ENCODE data around the gene ZDHHC14. TPM values are rescaled to one million over a fixed set of nuclear protein-coding genes. Genes with fewer than 3 reads are reported as not detected.
"Not testable (repeated sequence)": the region's sequence is repeated elsewhere in the genome, so short reads cannot be mapped to it uniquely, and the experiment has no call there.

ZDHHC14 gene
- total RNA-seq, 3 donors from 2014 or later = 4.8 to 9.8 (median 8.5) TPM

GRCh38 chr6:157461000-157461915 is 80.3 kb downstream of the ZDHHC14 start:
- H3K27me3 ChIP-seq = no peaks in the 10 kb centered on the region
- no peaks in the 10 kb centered on the region for H3K4me1 ChIP-seq
- H3K4me3 ChIP-seq = no peak overlapping the region
- no peak overlapping the region for H3K27ac ChIP-seq
- intact Hi-C loops (cut with DNase I; ENCODE audit: low total_unique reads) = no loop called here
- H3K36me3 ChIP-seq = no peaks in the 10 kb centered on the region
- H3K9me3 ChIP-seq = no peaks in the 10 kb centered on the region
- TF ChIP-seq POLR2A (IDR thresholded peaks at IDR 0.05) = no peak
- TF ChIP-seq POLR2AphosphoS5 (IDR thresholded peaks at IDR 0.05) = no peak
- no peak for DNase-seq (ENCODE audit: low spot score in 2 of 2)

- Histone ChIP-seq H3K4me3 (no peak overlapping the region), H3K36me3 (no peaks in the 10 kb centered on the region), H3K9me3 (no peaks in the 10 kb centered on the region), H3K4me1 (no peaks in the 10 kb centered on the region), H3K27me3 (no peaks in the 10 kb centered on the region), H3K27ac (no peak overlapping the region)
- no peak for DNase-seq (ENCODE audit: low spot score in 2 of 2)
- intact Hi-C loops (cut with DNase I; ENCODE audit: low total_unique reads) = no loop called here
- TF ChIP-seq POLR2AphosphoS5 (IDR thresholded peaks at IDR 0.05) (no peak), POLR2A (IDR thresholded peaks at IDR 0.05) (no peak)
Measured at GRCh38 chr6:157462956-157463742, 82.2 kb downstream of the ZDHHC14 start.

DNA sequence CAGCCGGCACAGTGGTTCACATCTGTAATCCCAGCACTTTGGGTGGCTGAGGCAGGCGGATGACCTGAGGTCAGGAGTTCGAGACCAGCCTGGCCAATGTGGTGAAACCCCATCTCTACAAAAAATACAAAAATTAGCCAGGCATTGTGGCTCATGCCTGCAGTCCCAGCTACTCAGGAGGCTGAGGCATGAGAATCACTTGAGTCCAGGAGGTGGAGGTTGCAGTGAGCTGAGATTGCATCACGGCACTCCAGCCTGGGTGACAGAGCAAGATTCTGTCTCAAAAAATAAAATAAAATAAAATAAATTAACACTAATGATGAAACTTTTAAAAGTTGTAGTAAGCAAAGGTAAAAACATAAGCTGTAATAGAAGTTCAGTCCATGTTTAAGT is 82.7 kb downstream of the ZDHHC14 start:
- DNase-seq (ENCODE audit: low spot score in 2 of 2); H3K27ac ChIP-seq; intact Hi-C loops (cut with DNase I; ENCODE audit: low total_unique reads): not testable (repeated sequence)

DNA sequence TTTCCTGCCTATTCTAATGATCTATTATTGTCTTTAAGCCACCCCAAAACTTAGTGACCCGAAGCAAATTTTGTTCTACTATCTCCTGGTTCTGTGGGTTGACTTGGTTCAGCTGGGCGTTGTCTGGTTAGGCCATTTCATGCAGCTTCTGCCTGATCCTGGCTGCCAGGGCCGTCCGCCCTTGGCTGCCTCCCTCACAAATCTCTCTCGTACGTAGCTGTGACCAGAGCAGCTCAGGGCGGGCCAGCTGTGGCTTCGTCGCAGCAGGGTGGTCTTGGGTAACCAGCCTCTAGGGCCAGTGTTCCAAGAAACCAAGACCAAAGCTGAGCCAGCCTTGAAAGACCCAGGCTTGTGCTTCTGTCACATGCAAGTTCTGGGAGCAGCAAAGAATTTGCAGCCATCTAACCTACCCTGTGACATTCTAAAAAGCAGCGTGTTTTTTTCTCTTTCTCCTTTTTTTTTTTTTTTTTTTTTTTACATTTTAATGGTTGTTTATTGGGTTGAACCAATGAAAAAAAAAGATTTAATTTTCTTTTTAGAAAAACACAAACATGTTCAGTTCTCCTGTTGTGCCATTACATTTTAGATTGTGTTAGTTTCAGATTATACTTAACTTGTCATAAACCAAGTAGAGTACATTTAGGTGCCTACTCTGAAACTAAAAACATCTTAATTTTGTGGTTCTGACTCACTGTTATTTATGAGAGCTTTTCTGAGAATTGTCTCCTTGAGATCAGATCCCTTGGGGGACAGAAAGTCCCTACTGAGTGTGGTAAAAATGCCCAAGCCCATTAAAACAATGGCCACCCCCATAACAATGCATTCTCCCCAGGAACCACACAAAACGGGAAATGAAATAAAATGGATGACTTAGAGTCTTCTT is 83.9 kb downstream of the ZDHHC14 start:
- no peaks in the 10 kb centered on the region for H3K9me3 ChIP-seq
- H3K36me3 ChIP-seq = no peaks in the 10 kb centered on the region
- no peak for DNase-seq (ENCODE audit: low spot score in 2 of 2)
- no peaks in the 10 kb centered on the region for H3K4me1 ChIP-seq
- no peaks in the 10 kb centered on the region for H3K27me3 ChIP-seq
- intact Hi-C loops (cut with DNase I; ENCODE audit: low total_unique reads) = no loop called here
- TF ChIP-seq CTCF (IDR thresholded peaks at IDR 0.05) (no peak), POLR2A (IDR thresholded peaks at IDR 0.05) (no peak), POLR2AphosphoS5 (IDR thresholded peaks at IDR 0.05) (no peak)
- no peak overlapping the region for H3K4me3 ChIP-seq
- no peak overlapping the region for H3K27ac ChIP-seq

More for the DNA sequence above, 82.7 kb downstream of the ZDHHC14 start:
- H3K4me1 ChIP-seq, H3K4me3 ChIP-seq, H3K9me3 ChIP-seq, H3K36me3 ChIP-seq, H3K27me3 ChIP-seq: not testable (repeated sequence)

GRCh38 chr6:157466342-157466648 is 85.3 kb downstream of the ZDHHC14 start:
- Histone ChIP-seq H3K27me3 (no peaks in the 10 kb centered on the region), H3K4me1 (no peaks in the 10 kb centered on the region), H3K9me3 (no peaks in the 10 kb centered on the region), H3K27ac (no peak overlapping the region), H3K36me3 (no peaks in the 10 kb centered on the region), H3K4me3 (no peak overlapping the region)
- no peak for TF ChIP-seq POLR2AphosphoS5 (IDR thresholded peaks at IDR 0.05)
- no peak for TF ChIP-seq POLR2A (IDR thresholded peaks at IDR 0.05)
- TF ChIP-seq CTCF (IDR thresholded peaks at IDR 0.05) = no peak
- no peak for DNase-seq (ENCODE audit: low spot score in 2 of 2)
- intact Hi-C loops (cut with DNase I; ENCODE audit: low total_unique reads) = no loop called here

DNA sequence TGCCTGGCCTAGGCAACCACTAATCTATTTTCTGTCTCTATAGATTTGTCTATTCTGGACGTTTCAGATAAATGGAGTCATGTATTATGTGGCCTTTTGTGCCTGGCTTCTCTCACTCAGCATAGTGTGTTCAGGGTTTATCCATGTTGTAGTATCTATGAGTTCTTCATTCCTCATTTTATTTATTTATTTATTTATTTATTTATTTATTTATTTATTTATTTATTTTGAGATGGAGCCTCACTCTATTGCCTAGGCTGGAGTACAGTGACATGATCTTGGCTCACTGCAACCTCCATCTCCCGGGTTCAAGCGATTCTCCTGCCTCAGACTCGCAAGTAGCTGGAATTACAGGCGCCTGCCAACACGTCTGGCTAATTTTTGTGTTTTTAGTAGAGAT is 86.3 kb downstream of the ZDHHC14 start:
- intact Hi-C loops (cut with DNase I; ENCODE audit: low total_unique reads); H3K36me3 ChIP-seq; H3K4me3 ChIP-seq; H3K4me1 ChIP-seq; H3K27me3 ChIP-seq; H3K9me3 ChIP-seq; DNase-seq (ENCODE audit: low spot score in 2 of 2); H3K27ac ChIP-seq: not testable (repeated sequence)
